GM12892 (cell line): ENCODE data around the gene HSD17B4.
"Not testable (repeated sequence)": the region's sequence is repeated elsewhere in the genome, so short reads cannot be mapped to it uniquely, and the experiment has no call there.

Experiments
- POLR2A ChIP-seq: IDR thresholded peaks from 2 replicates; pipeline ENCODE4 v1.6.1; 2011; ENCODE audit warnings: low read depth, low read length, control low read depth
- POLR2AphosphoS5 ChIP-seq: IDR thresholded peaks from 2 replicates; pipeline ENCODE4 v1.6.1; 2011; ENCODE audit warnings: low read depth, low read length, control low read depth

- not testable (repeated sequence) for TF ChIP-seq POLR2A, POLR2AphosphoS5
These were observed 24.1 kb upstream of the HSD17B4 start for GRCh38 chr5:119428166-119428565.
